Central memory CD8-positive, alpha-beta T cell (primary cell): ENCODE data around the gene LIN7A.
A peak's percentile ranks its signal among the peaks of the same experiment; 100 is the strongest.

ENCODE experiments used
- ATAC-seq: fragments of 150-1000 bp; cut with Tn5 transposase; replicated peaks from 2 replicates; pipeline ENCODE4 v1.10.0; 2022; ENCODE audit warnings: mild to moderate bottlenecking, moderate FRiP score, moderate number of reproducible peaks; ENCODE audit not compliant: poor library complexity, severe bottlenecking; ENCODE audit errors: extremely low read depth
- DNase-seq, 2 donors: peaks; one replicate each; pipeline ENCODE4 v3.0.0; 2021; ENCODE audit warnings: low spot score in 2 of 2
- H3K27ac Mint-ChIP-seq: one replicate; pipeline ENCODE4 v1.8.0; 2022; ENCODE audit warnings: low read depth, mild to moderate bottlenecking, moderate library complexity, mixed read lengths
- H3K27me3 Mint-ChIP-seq: one replicate; pipeline ENCODE4 v1.8.0; 2022; ENCODE audit warnings: mixed read lengths
- H3K36me3 Mint-ChIP-seq: one replicate; pipeline ENCODE4 v1.8.0; 2022; ENCODE audit warnings: mild to moderate bottlenecking, moderate library complexity, mixed read lengths; ENCODE audit not compliant: insufficient read depth
- H3K4me1 Mint-ChIP-seq: one replicate; pipeline ENCODE4 v1.8.0; 2022; ENCODE audit warnings: mixed read lengths
- H3K4me3 Mint-ChIP-seq: one replicate; pipeline ENCODE4 v1.8.0; 2022; ENCODE audit warnings: mild to moderate bottlenecking, moderate library complexity, mixed read lengths
- H3K9me3 Mint-ChIP-seq: one replicate; pipeline ENCODE4 v1.8.0; 2022; ENCODE audit warnings: mixed read lengths

The LIN7A gene

DNA sequence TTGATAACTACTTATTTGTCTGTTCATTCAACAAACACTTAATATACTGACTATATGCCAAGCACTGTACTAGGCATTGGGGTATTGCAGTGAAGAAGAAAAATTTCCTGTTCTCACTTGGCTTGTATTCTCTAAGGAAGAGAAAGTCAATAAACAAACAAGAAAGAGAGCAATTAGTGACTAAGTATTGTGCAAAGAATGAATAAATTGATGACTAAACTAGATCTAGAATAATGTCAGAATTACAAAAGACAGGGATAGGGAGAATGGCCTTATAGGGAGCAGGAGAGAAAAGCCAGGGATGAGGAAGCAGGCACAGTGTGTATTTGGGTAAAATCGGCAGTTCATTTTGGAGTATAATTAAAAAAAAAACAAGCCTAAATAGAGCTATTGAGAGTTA, 4.2 kb upstream of the LIN7A start:
- ATAC-seq (no peak), DNase-seq (no peak)
- no peaks in the 10 kb centered on the region for H3K4me1 Mint-ChIP-seq
- no peaks in the 10 kb centered on the region for H3K36me3 Mint-ChIP-seq
- H3K27ac Mint-ChIP-seq = no peak overlapping the region
- H3K4me3 Mint-ChIP-seq = no peak overlapping the region
- no peaks in the 10 kb centered on the region for H3K27me3 Mint-ChIP-seq
- peaks cover 10% of the 10 kb centered on the region for H3K9me3 Mint-ChIP-seq

DNA sequence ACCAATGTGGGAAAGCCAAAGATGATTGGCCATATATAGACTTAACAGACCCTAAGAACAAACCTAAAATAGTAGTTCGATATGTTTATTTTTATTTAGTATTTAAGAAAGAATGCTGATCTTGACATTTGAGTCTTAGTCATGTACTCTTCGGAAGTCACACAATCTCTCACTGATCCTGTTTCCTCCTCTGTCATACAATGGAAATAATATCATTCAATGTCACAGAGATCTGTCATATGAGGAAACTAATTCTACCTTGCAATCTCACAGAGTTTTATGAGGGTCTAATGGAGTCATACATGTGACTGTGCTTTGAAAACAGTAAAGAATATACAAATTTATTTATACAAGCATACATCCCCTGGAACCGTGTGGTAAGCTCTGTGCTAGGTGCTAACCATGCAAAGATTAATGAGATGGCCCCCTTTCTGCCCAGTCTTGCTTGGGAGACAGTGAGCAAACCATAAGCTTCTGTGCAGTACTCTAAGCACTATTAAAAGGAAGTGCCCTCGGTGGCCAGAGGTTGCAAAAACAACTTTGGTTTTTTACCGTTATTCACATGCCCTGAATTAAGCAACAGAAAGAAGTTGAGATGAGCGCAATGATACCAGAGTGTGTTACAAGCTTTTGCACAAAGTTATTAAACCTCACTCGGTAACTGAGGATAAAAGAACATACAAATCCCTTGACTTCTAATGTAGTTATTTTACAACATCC, 1.7 kb upstream of the LIN7A start:
- no peaks in the 10 kb centered on the region for H3K36me3 Mint-ChIP-seq
- H3K27ac Mint-ChIP-seq = no peak overlapping the region
- H3K9me3 Mint-ChIP-seq = peaks cover 10% of the 10 kb centered on the region
- H3K4me1 Mint-ChIP-seq = no peaks in the 10 kb centered on the region
- no peaks in the 10 kb centered on the region for H3K27me3 Mint-ChIP-seq
- H3K4me3 Mint-ChIP-seq = no peak overlapping the region
- no peak for DNase-seq
- peak; percentile 28 for ATAC-seq

DNA sequence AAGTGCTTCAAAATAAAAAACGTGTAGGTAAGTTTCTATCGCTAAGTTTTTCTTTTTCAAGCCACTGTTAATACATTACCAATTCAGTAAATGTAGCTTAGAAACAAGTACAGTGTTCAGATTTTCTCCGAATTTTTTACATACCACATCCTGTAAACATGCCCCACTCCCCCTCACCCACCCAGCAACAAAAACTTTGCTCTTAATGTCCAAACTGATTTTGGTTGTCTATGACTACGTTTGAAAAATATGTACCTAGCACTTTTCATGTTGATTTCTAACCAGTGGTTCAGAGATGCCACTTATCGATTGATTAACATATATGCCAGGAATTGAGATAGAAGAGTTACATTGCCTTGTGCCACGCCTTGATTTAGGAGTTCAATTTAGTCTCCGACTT, 663 bp upstream of the LIN7A start:
- Mint-ChIP-seq H3K4me1 (no peaks in the 10 kb centered on the region), H3K36me3 (no peaks in the 10 kb centered on the region), H3K27me3 (no peaks in the 10 kb centered on the region), H3K9me3 (peaks cover 14% of the 10 kb centered on the region), H3K27ac (no peak overlapping the region), H3K4me3 (no peak overlapping the region)
- no peak for ATAC-seq
- DNase-seq = no peak

DNA sequence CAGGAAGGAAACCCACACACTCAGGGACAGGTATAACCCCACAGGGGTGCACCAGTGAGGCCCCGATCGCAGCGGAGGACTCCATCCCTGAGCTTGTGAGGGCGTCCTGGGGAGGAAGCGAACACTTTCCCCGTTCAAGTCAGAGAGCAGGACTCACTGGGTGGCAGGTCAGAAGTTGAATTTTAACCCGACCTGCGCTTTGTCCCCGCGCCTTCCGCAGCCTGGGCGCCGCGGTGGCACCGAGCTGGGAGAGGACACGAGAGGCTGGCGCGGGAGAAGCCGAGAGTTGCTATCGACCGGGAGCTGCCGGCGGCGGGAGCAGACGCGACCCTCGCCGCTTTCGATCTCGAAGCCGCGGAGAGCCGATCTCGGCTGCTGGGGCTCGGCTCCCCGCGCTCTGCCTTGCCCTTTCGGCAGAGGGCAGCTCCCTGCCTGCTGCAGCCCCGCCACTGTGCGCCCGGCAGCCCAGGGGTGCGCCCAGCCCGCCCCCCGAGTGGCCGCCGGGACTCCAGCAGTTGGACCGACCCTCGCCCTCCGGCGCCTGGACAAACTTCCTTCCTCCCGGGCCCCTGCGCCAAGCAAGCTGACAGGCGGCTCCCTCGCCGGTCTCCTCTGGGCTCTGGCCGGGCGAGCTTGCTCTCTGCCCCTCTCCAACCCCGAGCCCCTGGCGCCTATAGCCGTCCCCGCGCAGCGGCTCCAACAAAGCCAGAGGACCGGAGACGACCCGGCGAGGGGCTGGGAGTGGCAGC, 918 bp downstream of the LIN7A start:
- H3K4me3 Mint-ChIP-seq = no peak overlapping the region
- peaks cover 9% of the 10 kb centered on the region for H3K9me3 Mint-ChIP-seq
- DNase-seq (no peak), ATAC-seq (peak; percentile 26)
- H3K27ac Mint-ChIP-seq = no peak overlapping the region
- H3K36me3 Mint-ChIP-seq = no peaks in the 10 kb centered on the region
- H3K4me1 Mint-ChIP-seq = no peaks in the 10 kb centered on the region
- H3K27me3 Mint-ChIP-seq = no peaks in the 10 kb centered on the region

DNA sequence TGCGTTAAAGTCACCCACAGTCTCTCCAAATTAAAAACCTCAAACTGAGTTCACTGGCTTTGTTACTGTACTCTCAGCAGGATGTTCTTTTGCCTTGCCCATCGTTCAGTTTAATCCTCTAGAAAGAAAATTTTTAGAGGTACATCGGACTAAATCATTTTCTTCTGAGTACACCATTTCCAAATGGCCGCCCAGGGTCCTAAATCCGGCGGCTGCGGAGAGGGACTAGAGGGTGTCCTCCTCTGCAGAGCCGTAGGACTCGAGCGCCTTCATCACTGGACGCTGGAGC, 1.4 kb downstream of the LIN7A start:
- Mint-ChIP-seq H3K27me3 (no peaks in the 10 kb centered on the region), H3K27ac (no peak overlapping the region), H3K4me3 (no peak overlapping the region), H3K36me3 (no peaks in the 10 kb centered on the region), H3K4me1 (no peaks in the 10 kb centered on the region), H3K9me3 (peaks cover 7% of the 10 kb centered on the region)
- ATAC-seq (no peak), DNase-seq (no peak)

DNA sequence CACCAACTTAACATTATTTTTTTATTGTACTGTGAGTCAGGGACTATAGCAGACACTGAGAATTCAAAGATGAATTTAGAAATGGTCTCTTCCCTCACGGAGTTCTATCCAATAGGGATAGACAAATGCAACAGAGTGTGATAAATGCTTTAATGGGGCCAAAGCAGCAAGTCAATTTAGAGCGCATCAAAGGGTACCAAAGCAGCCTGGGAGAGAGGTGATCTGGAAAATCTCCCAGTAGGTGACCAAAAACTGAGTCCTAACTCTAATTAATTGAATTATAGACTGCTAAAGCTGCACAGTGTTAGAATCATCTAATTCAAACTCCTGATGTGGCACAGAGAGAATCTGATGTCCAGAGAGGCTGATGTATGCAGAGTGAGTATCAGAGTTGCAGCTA, 2.6 kb downstream of the LIN7A start:
- H3K9me3 Mint-ChIP-seq = peaks cover 7% of the 10 kb centered on the region
- H3K27me3 Mint-ChIP-seq = no peaks in the 10 kb centered on the region
- H3K4me1 Mint-ChIP-seq = no peaks in the 10 kb centered on the region
- no peak overlapping the region for H3K4me3 Mint-ChIP-seq
- ATAC-seq (no peak), DNase-seq (no peak)
- H3K27ac Mint-ChIP-seq = no peak overlapping the region
- H3K36me3 Mint-ChIP-seq = no peaks in the 10 kb centered on the region

DNA sequence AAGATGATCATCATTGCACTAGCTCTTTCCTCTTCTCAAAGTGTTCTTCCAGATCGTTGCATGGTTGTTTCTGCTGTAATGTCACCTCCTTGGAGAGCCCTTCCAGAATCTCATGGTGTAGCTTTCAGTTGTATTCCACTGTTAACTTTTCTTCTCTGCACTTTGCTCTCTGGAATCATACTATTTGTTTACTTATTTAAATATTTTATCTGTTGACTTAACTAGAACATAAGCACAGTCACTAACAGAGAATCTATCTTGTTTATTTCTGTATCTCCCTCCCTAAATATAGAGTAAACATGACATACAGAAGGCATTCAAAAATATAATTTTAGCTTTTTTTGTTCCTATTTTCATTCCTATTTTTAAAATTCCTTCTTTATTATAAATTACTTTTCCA, 11.8 kb downstream of the LIN7A start:
- ATAC-seq = no peak
- Mint-ChIP-seq H3K27ac (no peak overlapping the region), H3K9me3 (peaks cover 10% of the 10 kb centered on the region), H3K4me1 (no peaks in the 10 kb centered on the region), H3K27me3 (no peaks in the 10 kb centered on the region), H3K36me3 (no peaks in the 10 kb centered on the region), H3K4me3 (no peak overlapping the region)
- DNase-seq = no peak

DNA sequence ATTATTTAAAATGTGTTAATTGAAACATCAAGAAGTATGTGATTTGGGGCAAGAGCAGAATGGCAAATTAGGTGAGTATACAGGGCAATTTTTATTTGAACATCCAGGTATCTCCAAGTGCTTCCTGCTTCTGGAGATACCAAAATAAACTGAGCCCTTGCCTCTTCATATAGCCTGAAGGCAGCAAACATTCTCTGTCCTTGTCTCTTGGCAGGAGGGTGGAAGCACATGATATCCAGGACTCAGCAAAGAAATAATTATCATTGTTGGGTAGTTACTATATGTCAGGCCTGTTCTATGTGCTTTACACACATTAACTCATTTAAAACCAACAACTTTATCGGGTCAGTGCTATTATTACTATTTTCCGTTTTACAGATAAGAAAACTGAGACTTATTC, 12.5 kb downstream of the LIN7A start:
- H3K4me1 Mint-ChIP-seq = no peaks in the 10 kb centered on the region
- H3K27me3 Mint-ChIP-seq = no peaks in the 10 kb centered on the region
- ATAC-seq (no peak), DNase-seq (no peak)
- no peaks in the 10 kb centered on the region for H3K36me3 Mint-ChIP-seq
- H3K4me3 Mint-ChIP-seq = no peak overlapping the region
- no peak overlapping the region for H3K27ac Mint-ChIP-seq
- H3K9me3 Mint-ChIP-seq = peaks cover 10% of the 10 kb centered on the region

DNA sequence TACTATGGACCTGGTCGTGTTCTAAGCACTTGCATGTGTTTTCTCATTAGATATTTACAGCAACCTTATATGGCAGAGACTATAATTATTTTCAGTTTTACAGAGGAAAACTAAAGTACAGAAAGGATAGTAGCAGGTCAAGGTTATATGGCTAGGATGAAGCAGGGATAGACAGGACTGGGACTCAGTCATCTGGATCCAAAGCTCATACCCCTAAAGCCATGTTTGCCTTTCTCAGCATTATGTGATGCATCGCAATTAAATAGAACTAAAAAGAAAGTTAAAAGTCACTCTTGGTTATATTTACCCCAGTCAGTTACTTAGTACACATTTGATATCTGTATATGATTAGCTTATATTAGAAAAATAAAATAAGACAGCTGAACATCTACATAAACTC, 13.3 kb downstream of the LIN7A start:
- ATAC-seq (no peak), DNase-seq (no peak)
- Mint-ChIP-seq H3K27me3 (no peaks in the 10 kb centered on the region), H3K4me1 (no peaks in the 10 kb centered on the region), H3K4me3 (no peak overlapping the region), H3K27ac (no peak overlapping the region), H3K36me3 (no peaks in the 10 kb centered on the region), H3K9me3 (peaks cover 10% of the 10 kb centered on the region)

DNA sequence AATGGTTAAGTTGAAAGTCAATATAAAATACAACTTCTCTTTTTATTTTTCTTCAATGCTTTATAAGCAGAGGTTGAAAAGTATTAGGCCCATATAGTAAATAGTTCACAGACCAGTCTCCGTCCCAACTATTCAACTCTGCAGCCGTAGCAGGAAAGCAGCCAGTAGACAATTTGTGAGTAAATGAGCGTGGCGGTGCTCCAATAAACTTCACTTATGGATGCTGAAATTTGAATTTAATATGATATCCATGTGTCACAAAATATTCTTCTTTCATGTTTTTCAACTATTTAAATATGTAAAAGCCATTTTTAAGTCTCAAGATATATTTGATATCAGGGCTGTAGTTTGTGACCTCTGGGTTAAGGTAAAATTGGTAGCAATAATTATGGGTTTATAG, 17.7 kb downstream of the LIN7A start:
- no peak for ATAC-seq
- peaks cover 25% of the 10 kb centered on the region for H3K9me3 Mint-ChIP-seq
- H3K4me1 Mint-ChIP-seq = no peaks in the 10 kb centered on the region
- H3K27me3 Mint-ChIP-seq = no peaks in the 10 kb centered on the region
- no peak overlapping the region for H3K4me3 Mint-ChIP-seq
- DNase-seq = no peak
- no peak overlapping the region for H3K27ac Mint-ChIP-seq
- H3K36me3 Mint-ChIP-seq = no peaks in the 10 kb centered on the region

DNA sequence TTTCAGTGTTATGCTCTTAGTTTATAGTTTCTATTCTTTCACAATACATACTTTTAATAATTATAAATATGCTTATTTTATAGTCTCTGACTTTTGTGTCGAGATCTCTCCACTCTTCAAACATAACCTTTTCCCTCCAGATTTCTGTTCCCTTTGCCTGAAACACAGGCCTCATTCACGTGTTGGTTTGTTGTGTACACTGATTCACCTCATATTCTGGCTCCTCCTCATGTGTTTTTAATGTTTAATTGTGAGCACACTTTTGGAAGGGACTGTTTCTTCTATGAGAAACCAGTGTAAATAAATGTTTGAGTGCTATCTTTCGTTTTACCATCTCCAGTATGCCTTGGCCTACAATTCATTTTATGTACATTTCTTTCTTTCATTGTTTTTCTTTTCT, 20.1 kb downstream of the LIN7A start:
- H3K36me3 Mint-ChIP-seq = no peaks in the 10 kb centered on the region
- peaks cover 28% of the 10 kb centered on the region for H3K9me3 Mint-ChIP-seq
- ATAC-seq = no peak
- no peak overlapping the region for H3K27ac Mint-ChIP-seq
- H3K4me3 Mint-ChIP-seq = no peak overlapping the region
- DNase-seq = no peak
- H3K27me3 Mint-ChIP-seq = no peaks in the 10 kb centered on the region
- no peaks in the 10 kb centered on the region for H3K4me1 Mint-ChIP-seq

DNA sequence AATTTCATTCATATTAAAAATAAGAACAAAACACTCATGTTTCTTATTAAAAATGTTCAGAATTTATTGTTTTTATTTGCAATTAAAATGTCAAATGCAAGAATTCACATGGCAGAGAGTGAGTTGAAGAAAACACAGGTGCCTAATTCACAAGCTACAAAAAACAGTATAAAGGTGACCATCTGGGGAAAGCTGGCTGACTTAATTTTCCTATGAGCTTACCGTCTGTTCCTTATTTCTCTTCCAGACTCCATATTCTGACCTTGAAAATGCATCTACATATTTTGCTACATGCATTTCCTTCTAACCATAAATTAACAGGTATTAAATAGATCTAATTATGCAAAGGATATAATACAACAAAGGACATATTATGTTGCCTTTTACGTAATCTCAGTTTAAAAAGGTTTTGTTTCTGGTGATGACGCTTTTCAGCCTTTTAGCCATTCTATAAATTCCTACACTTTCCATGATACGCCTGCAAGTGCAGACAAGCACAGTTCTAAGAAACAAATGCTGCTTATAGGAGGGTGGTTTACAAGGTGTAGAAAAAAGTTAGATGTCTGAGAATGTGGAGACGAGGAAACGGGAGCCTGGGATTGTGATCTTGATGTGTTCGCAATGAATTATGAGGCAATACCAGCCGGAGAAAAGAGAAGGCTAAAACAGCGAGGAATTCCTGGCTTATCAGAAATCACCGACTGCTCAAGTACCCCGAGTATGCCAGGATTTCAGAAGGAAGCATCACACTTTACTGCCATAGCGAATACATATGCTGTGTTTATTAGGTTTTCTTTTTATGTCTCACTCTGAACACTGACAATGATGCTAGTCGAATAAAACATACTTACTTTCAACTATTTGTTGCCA, 24.6 kb downstream of the LIN7A start:
- ATAC-seq = no peak
- Mint-ChIP-seq H3K9me3 (peaks cover 21% of the 10 kb centered on the region), H3K4me3 (no peak overlapping the region), H3K27me3 (no peaks in the 10 kb centered on the region), H3K4me1 (no peaks in the 10 kb centered on the region), H3K36me3 (peaks cover 2% of the 10 kb centered on the region), H3K27ac (no peak overlapping the region)
- DNase-seq = no peak

DNA sequence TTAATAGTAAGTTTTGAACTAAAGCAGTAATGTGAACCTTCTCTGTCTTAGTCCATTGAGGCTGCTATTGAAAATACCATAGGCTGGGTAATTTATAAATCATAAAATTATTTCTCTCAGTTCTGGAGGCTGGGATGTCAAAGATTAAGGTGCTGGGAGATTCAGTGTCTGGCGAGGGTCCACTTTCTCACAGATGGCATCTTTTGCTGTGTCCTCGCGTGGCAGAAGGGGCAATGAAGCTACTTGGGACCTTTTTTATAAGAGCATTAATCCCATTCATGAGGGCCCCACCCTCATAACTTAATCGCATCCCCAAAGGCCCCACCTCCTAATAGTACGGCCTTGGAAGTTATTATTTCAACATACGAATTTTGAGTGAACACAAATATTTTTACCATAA, 28.4 kb downstream of the LIN7A start:
- Mint-ChIP-seq H3K27me3 (no peaks in the 10 kb centered on the region), H3K36me3 (peaks cover 2% of the 10 kb centered on the region), H3K9me3 (peaks cover 10% of the 10 kb centered on the region), H3K4me3 (no peak overlapping the region), H3K4me1 (no peaks in the 10 kb centered on the region), H3K27ac (no peak overlapping the region)
- DNase-seq (no peak), ATAC-seq (no peak)
